Left renal cortex interstitium (tissue), 4 donors: ENCODE results near the gene EVC. TPM values are rescaled to one million over a fixed set of nuclear protein-coding genes. Genes with fewer than 3 reads are reported as not detected.

Experiments
- polyA plus RNA-seq, 4 donors: library from polyadenylated mRNA; unstranded; fragments of 120-200 nt; gene quantifications; one replicate each; pipeline ENCODE4 v1.2.1, GENCODE V29; 2013; ENCODE audit not compliant: insufficient read length in 4 of 4

The EVC gene
- polyA plus RNA-seq, 4 donors, result 32.1 to 64.6 (median 44.9) TPM

Other genes with a start within 250 kb of the EVC start
- gene EVC2, start 2.6 kb upstream of the EVC start, polyA plus RNA-seq, result 10 to 100 TPM in 1 of 4 donors, 1 to 10 TPM in 3; 7.7 to 11.0 (median 8.6) TPM
- gene CRMP1, start 181.9 kb downstream of the EVC start, polyA plus RNA-seq, result 10 to 100 TPM; 39.5 to 66.7 (median 57.7) TPM